Epithelial cell of proximal tubule (primary cell): ENCODE results near the gene RETSAT. TPM values are rescaled to one million over a fixed set of nuclear protein-coding genes. Genes with fewer than 3 reads are reported as not detected.

ENCODE experiments used
- DNase-seq: peaks from one replicate; pipeline ENCODE4 v3.0.0-alpha.2; 2011; ENCODE audit warnings: low read depth
- H3K4me3 ChIP-seq: 2 replicates; pipeline ENCODE4 v1.5.1; 2011; ENCODE audit warnings: low read depth, mild to moderate bottlenecking, low read length
- CTCF ChIP-seq: conservative IDR thresholded peaks from 2 replicates; pipeline ENCODE4 v1.5.1; 2012; ENCODE audit warnings: low read depth, mild to moderate bottlenecking, low read length
- total RNA-seq: library from RNA; depleted of rRNA; stranded (reverse); fragments of >200 nt; gene quantifications from 2 replicates; pipeline ENCODE4 v1.2.3, GENCODE V29; 2015

RETSAT gene
- total RNA-seq, 1 donor from 2014 or later, result 29.1 TPM

- H3K4me3 ChIP-seq, result no peak overlapping the region
- no peak for DNase-seq
- no peak for TF ChIP-seq CTCF
Measured at GRCh38 chr2:85314884-85315242, 39.5 kb downstream of the RETSAT start.

- H3K4me3 ChIP-seq, result no peak overlapping the region
- TF ChIP-seq CTCF, result no peak
- no peak for DNase-seq
Measured at GRCh38 chr2:85312404-85312803, 41.9 kb downstream of the RETSAT start.

GRCh38 chr2:85310330-85310729, 44.0 kb downstream of the RETSAT start:
- no peak for DNase-seq
- TF ChIP-seq CTCF, result no peak
- no peak overlapping the region for H3K4me3 ChIP-seq

- H3K4me3 ChIP-seq, result peak overlapping the region; percentile 30
- DNase-seq, result no peak
- TF ChIP-seq CTCF, result peak; percentile 3
Measured at GRCh38 chr2:85309699-85310321, 44.5 kb downstream of the RETSAT start.

GRCh38 chr2:85308896-85309555, 45.3 kb downstream of the RETSAT start:
- peak overlapping the region; percentile 43 for H3K4me3 ChIP-seq
- no peak for TF ChIP-seq CTCF
- DNase-seq, result no peak

- no peak for DNase-seq
- H3K4me3 ChIP-seq, result peak overlapping the region; percentile 43
- no peak for TF ChIP-seq CTCF
Measured at GRCh38 chr2:85308201-85308600, 46.1 kb downstream of the RETSAT start.

- no peak for DNase-seq
- no peak for TF ChIP-seq CTCF
- peak overlapping the region; percentile 43 for H3K4me3 ChIP-seq
Measured at GRCh38 chr2:85307527-85307897, 46.8 kb downstream of the RETSAT start.
